Measurements from ENCODE around the gene DCAF11.

Gene DCAF11

DNA sequence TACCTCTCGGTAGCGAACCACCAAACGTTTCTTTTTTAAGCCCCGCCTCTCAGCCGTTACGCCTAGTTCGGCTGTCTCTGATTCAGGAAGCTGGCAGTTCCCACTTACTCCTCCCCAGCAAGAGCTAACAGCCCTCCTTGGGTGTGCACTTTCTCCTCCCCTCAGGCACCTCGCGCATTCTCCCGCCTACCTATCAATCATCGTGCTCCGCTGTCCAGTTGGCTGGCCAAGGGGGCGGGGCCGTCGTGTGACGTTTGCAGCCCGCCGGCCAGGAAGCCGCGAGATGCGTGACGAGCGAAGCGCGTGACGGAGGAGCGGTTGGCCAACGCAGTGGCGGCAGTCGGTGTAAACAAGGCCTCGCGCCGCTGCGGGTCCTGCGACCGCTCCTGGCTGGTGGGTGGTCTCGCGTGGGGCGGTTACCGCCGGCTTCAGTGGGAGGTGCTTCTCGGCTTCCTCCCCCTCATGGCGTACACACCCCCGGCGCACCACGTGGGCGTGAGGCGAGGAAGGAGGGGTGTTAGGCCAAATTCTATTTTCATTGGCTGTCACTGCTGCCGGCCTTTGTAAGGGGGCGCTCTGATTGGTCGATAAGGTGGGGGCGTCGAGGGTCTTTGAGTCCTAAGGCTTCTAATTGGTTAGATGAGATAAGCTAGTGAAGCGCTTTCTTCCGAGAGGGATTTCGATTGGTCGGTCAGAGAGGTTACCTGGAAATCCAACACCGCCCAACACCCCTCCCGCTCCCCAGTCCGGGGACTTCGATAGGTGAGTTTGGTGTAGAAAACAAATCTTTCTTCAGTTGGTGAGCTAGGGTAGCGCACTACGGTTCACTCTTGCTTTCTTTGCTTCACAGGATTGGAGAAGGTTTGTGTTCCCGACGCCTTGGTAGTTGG, at the start of gene DCAF11, which contains the start of gene NRL:
Gene DCAF11 (plus strand): TSS at position 246 of the 890 bp plus-strand sequence. CDS start 818 bp downstream, outside the sequence.
Gene NRL (minus strand): TSS at position 418 of the 890 bp plus-strand sequence. CDS start 32,101 bp downstream, outside the sequence.
- peak; percentile 99 for DNase-seq

DNA sequence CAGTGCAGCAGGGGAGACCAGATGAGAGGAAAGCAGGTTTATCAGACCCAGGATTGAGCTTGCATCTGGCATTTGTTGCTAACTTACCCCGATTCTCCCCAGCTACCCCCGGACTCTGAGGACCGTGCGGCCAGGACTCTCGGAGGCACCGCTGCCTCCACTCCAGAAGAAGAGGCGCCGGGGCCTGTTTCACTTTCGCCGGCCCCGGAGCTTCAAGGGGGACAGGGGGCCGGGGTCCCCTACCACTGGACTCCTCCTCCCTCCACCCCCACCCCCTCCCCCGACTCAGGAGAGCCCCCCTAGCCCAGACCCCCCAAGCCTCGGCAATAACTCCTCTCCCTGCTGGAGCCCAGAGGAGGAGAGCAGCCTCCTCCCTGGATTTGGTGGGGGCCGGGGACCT, 49.7 kb upstream of the DCAF11 start:
- DNase-seq, result no peak

DNA sequence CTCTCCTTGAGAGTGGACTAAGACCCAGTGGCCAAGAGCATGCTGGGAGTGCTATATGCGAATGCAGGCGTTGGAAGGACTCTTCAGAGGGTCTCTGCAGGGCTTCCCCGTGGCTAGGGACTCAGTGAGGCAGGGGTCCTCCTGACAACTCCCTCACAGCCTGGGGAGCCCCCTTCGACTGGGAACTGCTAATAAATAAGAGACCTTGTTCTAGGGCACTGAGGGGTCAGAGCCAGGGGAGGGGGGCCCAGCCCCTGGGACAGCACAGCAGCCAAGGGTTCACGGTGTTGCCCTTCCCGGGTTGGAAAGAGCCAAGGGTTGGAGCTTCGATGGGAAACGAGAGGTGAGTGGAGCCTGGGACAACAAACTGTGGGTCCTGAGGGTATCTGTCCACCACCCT, 49.2 kb upstream of the DCAF11 start:
- DNase-seq, result no peak

DNA sequence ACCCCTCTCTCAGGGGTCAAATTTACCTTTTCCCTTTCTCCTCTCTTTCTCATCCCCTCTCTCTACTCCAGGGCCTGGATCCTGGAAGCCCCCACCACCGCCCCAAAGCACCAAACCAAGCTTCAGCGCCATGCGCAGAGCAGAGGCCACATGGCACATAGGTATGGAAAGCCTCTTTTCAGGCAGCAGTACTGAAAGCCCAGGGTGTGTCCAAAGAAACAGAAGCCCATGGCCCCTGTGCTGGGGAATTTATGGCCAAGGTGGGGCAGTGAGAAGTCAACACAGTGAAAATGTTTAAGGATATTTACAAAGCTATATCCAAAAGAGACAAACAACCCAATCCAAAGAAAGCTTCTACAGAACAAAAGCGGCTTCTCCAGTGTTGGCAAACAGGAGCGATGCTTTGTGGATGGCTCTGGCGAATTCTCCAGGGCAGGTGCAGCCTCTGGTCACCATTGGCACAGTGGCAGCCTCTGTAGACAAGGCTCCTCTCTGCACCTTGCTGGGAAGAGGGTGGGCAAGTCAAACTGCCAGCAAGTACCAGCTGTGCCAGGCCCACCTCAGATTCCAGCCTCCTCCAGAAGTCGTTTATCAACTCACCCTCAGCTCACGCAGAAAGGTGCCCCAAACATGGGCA, 48.0 kb upstream of the DCAF11 start:
- DNase-seq, result no peak

DNA sequence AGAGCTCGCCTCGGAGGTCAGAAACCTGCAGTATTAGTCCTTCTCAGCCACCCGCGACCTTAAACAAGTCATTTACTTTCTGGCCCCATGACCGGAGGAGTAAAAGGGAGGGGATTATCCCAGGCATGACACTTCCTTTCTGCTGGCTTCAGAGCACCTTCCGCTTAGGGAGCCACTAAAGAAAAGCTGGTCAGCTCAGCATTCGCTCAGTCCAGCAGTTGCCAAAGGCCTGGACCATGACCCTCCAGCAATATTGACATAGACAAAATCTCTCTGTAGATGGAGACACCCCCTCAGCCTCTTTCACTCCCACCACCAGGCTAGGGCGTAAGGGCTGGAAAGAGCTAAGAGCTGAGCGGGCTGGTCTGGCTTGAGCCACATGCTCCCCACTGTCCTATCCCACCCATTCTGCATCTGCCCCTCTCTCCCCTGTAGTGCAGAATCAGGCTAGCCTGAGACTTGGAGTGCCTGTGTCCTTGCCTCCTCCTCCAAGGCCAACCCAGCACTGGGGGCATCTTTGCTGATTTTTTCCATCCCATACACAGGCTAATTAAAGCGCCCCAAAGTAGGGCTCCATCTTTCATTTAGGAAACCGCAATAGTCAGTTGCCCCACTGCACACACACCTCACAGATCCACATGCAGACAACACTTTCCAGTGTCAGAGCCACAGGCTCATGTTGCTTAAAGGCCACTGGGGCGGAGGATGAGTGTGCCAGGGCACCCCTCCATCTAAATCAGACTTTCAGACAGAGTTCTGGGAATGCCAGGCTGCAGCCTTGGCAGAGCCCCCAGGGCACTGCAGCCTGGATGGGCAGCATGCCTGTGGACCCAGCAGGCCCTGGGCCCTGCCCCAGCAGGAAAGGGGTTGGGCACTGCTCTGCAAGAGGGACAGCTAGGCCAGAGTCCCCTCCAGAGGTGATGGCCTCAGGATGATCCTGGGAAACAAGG, 47.2 kb upstream of the DCAF11 start:
- no peak for DNase-seq

DNA sequence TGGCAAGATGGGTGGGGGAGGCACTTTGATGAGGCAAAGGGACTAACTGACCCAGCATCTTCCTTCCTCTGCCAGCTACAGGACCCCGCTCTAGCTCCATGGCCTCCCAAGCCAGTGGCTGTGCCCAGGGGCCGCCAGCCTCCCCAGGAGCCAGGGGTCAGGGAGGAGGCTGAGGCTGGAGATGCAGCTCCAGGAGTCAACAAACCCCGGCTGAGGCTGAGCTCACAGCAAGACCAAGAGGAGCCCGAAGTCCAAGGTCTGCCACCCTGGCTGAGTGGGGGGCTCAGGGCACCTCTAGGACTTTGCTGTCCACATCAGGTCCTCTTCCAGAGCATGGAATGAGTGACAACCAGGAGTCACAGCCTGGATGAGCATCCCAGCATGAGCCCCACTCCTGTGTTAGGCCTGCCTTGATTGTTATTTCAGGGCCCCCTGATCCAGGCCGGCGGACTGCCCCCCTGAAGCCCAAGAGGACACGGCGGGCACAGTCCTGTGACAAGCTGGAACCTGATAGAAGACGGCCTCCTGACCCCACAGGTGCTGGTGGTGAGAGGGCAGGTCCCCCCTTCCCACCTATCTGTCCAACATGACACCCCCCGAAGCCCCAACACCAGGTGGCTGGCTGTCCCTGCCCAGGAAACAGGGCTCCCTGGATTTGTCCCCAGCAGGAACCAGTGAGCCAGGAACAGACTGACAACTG, 45.7 kb upstream of the DCAF11 start:
- DNase-seq, result no peak

DNA sequence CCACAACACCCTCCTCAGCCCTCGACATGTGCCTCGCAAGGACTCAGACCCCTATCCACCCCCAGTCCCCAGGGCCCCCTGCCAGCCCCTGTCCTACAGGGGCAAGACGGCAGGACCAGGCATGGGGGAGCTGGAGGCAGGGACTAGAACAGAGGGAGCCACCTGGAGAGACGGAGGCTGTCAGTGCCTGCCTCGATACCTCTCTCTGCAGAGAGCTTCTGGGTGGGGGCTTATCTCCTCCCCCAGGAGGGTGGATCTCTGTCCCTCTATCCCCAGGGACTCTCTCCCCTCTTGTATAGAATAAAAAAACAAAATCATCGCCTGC, 45.2 kb upstream of the DCAF11 start:
- DNase-seq, result no peak

DNA sequence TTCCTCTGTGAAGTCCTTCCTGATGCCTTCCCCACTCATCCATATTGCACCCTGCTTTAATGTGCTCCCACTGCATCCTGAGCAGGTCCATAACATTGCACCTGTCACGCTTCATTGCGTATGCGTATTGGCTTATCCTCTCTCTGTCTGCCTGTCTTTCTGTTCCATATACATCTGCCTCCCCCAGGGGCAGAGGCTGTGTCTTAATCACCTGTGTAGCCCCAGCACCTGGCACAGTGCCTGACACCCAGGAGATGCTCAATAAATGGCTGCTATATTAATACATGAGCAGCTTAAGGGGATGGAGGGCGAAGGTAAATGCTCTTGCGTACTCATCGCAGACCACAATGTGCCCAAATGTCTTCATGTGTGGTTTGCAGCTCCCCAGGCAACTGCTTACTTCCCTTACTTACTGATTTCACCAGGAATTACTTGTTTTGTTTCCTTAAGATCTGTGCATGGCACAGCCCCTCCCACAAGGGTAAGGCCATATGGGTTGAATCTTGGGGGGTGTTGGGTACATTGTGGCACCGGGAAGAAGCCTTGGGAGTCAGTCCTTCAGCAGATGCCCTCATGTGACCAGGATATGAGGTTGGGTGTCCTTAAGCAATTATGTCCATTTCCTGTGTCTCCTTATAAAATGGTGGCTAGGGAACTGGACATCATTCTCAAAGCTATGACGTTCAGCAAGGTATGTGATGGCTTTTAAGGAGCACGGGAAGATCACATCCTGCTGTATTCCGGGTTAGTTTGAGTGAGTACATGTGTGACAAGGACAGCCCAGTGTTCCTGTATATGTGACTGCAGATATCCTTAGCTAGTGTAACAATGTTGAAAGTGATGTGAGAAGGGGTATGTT, 44.1 kb upstream of the DCAF11 start:
- peak; percentile 40 to 63 for DNase-seq

DNA sequence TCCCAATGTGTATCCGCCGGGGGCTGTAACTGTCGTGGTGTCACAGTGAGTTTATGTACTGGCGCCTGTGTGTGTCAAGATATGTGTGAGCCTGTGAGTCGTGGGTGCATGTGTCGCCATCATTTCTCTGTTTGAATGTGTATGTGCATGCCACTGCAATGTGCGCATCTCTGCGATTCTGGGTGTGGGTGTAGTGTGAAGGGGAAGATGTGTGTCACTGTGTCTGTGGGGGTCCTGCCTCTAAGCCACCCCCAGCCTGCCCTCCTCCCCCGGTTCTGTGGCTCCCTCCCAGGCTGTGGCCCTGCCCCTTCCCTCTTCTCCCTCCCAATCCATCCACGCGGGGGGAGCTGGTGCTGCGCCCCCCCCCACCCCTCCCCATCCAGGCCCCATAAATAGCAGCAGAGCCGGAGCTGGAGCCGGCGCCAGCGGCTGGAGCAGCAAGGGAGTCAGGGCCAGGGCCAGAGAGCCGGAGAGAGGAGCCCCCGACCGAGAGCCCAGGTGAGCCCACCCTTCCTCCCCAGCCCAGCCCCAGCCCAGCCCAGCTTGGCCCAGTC, 43.4 kb upstream of the DCAF11 start, which contains the start of gene CPNE6:
Gene CPNE6 (plus strand): TSS at position 419 of the 554 bp plus-strand sequence. CDS start 1,375 bp downstream, outside the sequence.
- no peak for DNase-seq

DNA sequence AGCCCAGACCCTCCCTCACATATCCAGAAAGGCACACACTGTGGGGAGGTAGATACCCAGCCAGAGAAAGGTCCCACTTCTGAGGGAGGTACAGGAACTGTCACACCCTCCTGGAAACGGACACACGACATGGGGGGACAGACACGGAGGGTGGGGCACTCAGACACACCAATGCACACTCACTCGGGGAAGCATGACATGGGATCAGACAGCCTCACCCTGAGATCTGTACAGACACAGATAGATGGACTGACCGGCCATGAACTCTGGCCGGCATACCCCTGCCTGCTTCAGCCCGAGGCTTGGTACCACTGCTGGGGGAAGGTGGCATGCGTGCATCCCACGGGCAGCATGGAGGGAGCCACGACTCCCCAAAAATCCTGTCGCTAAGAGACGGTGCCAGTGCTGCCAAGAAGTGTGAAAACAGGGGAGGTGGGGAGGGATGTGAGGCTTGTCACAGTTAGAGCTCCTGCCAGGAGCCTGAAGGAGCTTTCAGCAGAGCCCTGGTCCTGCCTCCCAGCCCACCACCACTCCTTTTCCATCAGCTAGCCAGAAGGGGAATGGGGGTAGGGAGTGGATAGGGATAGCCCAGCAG, 42.6 kb upstream of the DCAF11 start:
- DNase-seq, result no peak

DNA sequence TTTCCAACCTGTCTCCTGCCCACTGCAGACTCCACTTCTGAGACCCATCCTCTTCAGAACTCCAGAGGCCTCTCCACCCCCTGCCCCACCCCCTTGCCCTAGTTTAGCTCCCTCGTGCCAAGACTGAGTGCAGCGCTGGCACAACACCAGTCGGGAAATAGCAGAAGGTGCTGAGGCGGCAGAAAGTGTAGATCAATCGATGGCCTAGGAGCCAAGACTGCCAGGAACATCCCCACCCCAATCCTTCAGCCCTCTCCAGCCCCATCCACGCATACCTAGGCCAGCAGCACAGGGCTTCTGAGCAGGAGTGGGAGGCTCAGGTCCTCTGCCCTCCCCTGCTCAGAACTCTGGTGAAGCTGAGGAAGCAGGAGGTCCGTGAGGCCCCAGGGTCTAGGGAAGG, 42.1 kb upstream of the DCAF11 start:
- no peak for DNase-seq

DNA sequence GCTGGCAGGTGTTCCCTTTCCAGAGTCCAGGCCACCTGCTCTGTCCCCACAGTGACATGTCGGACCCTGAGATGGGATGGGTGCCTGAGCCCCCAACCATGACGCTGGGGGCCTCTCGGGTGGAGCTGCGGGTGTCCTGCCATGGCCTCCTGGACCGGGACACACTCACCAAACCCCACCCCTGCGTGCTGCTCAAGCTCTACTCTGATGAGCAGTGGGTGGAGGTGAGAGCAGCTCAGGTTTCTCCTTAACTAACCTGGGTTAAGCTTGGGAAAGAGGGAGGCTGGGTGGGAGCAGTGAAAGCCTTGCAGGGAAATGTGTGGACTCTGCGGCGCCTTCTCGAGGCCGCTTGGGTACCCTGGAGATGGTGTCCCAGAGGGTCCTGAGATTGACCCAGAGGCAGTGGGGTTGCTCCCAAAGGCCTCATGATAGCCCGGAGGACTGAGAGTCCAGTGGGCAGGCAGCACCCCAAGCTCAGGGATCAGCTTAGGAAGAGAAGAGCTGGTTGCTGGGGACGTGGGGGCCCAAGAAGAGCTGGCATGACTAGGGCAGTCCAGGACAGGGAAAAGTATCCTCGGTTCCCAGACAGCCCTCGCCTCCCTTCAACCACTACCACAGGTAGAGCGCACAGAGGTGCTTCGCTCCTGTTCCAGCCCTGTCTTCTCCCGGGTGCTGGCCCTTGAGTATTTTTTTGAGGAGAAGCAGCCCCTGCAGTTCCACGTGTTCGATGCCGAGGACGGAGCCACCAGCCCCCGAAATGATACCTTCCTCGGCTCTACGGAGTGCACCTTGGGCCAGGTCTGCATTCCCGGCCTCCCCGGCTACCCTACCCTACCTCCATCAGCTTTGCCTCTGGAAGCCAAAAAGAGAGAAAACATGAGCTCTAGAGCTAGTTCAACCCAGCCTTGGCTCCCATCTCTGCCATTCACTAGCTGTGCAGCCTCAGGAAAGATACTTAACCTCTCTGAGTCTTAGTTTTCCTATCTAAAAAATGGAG, 41.4 kb upstream of the DCAF11 start:
- DNase-seq, result no peak

DNA sequence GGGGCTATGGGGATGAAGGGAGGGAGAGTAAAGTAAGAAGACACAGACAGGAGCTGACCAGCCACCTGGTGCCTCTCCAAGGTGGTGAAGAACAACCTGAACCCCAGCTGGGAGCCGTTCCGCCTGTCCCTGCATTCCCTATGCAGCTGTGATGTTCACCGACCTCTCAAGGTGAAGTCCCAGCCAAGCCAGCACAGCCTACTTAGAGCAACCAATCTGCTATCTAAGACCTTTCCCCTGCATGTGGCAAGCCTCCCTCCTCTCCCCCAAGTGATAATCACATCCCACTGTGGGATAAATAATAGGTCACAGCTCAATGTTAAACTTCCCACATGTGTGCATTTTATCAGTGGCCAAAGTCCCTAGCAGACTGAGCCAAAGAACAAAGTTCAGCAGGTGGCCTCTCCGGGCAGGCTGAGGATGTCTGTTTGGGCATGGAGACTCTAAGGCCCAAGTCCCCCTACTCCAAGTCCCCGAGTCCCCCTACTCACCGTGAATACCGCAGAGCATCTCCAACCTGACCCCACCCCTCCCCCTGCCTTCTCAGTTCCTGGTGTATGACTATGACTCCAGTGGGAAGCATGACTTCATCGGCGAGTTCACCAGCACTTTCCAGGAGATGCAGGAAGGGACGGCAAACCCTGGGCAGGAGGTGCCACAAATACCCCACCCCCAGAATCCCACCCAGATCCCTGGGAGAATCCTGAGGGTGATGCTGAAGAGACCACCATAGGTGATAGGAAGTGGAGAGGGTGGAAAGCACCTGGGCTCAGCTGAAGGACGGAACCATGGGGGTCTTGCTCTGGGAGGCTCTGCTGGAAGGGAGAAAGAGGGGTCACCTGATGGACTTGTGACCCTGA, 39.7 kb upstream of the DCAF11 start:
- DNase-seq, result no peak

DNA sequence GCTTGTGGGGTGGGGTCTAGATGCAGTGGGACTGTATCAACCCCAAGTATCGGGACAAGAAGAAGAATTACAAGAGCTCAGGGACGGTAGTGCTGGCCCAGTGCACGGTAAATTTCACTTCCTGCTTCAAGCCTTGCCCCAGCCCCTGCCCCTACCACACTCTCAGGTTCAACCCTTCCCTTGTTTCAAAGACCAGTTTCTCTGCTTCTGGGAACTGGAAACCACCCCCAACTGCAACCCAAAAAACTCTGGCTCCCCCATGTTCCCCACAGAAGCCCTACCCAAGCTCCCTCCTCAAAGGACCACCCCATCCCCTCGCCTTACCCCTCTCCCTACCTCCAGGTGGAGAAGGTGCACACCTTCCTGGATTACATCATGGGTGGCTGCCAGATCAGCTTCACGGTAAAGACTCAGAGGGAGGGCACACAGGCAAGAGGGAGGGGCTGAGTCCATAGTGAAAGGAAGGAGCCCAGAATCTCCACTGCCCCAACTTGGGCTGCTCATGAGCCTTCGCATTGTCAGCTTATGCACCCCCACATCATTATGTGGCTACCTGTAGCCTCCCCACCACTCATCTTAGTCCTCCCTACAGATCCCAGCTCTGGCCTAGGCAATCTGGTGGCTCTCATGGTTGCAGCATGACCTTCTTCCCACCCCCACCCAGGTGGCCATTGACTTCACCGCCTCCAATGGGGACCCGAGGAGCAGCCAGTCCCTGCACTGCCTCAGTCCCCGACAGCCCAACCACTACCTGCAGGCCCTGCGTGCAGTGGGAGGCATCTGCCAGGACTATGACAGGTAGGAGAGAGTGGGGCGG, 38.9 kb upstream of the DCAF11 start:
- no peak for DNase-seq

DNA sequence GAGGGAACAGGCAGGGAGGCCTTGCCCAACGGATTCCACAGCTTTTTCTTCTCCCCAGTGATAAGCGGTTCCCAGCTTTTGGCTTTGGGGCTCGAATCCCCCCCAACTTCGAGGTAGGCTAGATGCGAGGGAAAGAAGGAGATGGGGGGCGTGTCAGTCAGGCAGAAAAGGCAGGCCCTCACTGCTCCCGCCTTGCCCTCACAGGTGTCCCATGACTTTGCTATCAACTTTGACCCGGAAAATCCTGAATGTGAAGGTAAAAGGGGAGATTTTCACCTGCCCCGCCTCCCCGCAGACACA, 38.3 kb upstream of the DCAF11 start:
- DNase-seq, result no peak

DNA sequence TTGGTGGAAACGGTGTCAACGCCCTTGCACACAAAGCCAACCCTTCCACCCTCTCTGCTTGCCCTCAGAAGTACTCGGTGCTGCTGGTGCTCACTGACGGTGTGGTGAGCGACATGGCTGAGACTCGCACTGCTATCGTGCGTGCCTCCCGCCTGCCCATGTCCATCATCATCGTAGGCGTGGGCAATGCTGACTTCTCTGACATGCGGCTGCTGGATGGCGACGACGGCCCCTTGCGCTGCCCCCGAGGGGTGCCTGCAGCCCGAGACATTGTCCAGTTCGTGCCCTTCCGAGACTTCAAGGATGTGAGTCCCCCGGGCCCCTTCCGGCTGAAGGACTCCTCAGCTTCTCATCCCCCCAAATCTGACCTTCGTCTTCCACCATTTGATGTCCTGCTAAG, 37.5 kb upstream of the DCAF11 start:
- DNase-seq, result no peak

DNA sequence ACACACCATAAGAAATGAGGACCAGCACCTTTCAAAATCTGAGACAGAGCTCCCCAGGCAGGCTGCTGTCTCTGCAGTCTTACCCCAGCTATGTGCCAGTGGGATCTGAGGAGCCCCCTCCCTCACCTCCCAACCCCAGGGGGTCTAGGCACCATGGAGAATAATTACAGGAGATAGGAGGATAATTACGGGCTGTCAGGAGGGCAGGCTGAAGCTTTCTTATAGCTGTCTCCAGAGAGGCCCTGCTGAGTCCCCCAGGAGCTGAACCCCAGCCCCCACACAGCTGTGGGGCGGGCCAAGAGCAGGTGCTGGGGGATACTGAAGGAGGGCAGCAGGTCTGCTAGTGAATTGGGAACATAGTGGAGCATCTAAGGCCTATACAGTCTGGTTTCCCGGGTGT, 36.4 kb upstream of the DCAF11 start:
- no peak for DNase-seq
